EL (cell line): ENCODE measurements around the gene PROSER3.

Source experiments
- DNase-seq: peaks from one replicate; pipeline ENCODE4 v3.0.0-alpha.2; 2016

Gene PROSER3

DNA sequence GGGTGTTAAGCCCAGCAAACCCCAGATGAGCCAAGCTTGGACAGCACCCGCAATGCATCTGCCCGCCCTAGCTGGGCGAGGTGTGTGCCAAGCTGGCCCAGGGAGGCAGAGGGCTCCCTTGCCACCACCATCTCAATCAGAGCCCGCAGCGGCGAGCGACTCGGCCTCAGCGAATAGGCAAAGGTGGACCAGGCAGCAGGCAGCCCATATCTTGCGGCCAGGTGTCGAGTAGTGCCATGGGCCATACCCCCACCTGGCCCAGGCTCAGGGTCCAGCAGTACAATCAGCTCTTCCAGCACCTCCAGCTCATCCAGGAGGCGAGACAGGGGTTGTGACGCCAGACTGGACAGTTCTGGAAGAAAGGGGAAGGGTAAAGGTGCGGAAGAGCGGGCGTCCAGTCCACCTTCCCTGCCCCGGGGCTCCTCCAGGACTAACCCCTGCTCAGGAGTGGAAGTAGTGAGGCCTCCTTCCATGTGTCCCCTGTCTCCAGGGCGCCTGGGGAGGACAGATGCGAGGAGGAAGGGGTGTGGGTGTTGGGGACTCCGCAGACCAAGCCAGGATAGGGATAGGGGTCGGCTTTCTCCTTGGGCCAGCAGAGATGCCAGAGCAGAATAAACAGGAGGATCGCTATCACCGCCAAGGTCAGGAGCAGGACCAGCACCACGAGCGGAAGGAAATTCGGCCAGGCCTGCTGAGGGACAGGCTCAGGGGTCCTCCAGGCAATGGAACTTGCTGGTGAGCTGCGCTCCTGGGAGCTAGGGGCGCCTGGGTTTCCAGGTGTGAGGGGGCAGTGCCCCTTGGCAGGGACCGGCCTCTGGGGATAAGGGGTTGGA, 18.5 kb upstream of the PROSER3 start:
- no peak for DNase-seq

DNA sequence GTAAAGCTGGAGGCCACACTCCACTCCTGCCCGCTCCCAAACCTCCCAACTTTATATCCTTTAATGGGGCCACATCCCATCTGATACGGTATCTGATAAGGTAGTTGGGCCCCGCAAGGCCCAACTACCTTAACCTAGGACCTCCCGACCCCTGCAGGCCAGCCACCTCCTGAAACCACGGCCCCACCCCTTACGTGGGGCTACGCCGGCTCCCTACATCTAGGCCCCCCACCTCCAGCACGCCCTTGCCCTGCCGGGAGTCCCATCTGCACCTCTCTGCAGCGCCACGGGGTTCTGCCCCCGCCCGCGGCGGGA, 17.9 kb upstream of the PROSER3 start:
- no peak for DNase-seq

GRCh38 chr19:35740423-35741202, 17.4 kb upstream of the PROSER3 start:
- DNase-seq = peak; percentile 98

DNA sequence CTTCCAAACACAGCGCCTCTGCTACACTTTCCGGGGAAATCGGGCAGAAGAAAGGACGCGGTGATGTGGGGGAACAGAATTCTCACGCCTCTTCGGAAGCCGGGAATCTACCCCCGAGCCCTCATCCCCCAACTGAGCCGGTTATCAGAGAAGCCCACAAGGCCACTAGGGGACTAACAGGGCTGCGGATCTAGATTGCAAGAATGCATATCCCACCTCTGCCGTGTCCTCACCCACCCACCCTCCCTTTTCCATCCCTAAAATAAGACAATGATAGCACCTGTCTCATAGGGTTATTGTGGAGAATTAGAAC, 16.8 kb upstream of the PROSER3 start:
- DNase-seq = no peak

GRCh38 chr19:35742121-35742724, 15.8 kb upstream of the PROSER3 start, which contains the start of gene IGFLR1:
Gene IGFLR1 (minus strand): TSS chr19:35742452. CDS start chr19:35741180, 1,272 bp downstream.
- DNase-seq = no peak

- no peak for DNase-seq
Observed at GRCh38 chr19:35743640-35744429, 14.1 kb upstream of the PROSER3 start.

DNA sequence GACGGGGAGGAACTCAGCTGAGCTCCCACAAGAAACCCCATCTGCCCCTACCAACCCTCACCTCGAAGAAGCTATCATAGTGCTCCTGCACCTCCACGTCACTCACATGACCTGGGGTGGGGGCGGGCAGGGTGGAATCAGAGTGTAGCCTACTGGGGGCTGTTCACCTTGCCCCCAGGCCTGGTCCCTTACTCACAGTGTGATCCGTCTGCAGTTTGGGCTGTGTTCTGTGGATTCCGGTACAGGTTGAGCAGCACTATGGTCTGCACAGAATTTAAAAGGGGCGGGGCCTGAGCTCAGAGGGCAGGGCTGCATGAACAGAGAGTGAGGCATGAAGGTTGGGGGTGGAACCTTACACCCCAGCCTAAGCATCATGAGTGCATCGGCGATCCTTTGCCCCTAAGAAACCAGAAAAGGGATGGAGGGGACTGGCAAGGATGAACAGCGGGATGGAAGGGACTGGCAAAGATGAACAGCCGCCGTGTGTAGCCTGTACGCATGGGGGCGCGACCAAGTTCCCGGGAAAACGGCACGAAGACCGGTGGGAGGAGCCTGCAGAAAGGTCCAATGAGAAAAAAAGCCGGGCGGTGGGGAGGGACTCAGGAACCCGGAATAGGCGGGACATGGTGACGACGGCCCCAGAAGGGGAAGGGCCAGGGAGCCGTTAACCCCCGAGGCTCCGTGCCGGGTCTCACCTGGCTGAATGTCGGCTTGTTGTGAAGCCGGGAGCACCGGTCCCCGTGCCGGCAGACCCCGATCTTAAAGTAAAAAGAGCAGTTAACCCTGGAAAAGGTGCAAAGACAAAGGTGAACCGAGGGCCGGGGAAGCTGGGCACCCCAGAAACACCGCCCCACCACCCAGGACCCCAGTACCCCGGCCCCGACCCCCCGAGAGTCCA, 13.3 kb upstream of the PROSER3 start:
- DNase-seq = peak; percentile 97

DNA sequence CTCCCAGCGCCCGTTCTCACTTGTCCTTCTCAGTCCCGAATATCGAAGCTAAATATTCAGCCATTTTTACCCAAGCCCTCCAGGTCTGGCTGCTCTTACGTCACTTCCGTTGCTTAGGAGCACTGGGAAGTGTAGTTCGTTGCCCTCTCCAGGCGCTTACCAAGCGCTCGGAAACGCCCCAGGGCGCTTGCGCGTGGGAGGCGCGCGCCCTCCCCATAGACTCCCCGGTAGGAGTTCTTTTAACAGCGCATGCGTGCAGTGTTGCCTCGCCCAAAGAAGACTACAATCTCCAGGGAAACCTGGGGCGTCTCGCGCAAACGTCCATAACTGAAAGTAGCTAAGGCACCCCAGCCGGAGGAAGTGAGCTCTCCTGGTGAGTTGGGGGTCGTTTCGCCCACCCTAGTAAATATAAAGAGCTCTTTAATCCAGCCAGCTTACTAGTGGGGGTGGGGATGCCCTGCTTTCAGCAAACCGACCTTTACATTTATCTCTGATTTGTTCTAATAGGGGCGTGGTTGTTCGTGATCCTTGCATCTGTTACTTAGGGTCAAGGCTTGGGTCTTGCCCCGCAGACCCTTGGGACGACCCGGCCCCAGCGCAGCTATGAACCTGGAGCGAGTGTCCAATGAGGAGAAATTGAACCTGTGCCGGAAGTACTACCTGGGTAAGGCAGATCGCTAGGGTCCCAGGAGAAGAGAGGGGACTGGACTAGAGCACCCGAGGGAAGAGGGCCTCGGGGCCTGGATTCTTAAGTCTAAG, 12.5 kb upstream of the PROSER3 start, which contains the start of the genes PSENEN and U2AF1L4:
PSENEN (plus strand) TSS at position 324 of the 759 bp plus-strand sequence; CDS start at position 604, 280 bp downstream.
U2AF1L4 (minus strand) TSS at position 91 of the 759 bp plus-strand sequence; CDS start at position 64, 27 bp downstream.
- DNase-seq = peak; percentile 99

DNA sequence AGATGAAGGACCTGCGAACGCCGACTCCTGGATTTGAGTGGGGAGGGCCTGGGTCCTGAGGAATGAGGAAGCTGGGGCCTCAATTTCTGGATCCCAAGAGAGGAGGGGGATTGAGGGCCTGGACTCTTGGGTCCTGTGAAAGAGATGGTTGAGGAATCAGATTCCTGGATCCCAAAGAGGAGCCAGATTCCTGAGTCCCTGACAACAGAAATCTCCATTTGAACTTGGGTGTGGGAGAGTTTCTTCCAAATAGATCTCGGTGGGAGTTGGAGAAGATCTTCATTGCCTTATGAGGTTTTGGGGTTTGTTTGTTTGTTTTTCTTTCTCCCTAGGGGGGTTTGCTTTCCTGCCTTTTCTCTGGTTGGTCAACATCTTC, 11.9 kb upstream of the PROSER3 start:
- DNase-seq = no peak

DNA sequence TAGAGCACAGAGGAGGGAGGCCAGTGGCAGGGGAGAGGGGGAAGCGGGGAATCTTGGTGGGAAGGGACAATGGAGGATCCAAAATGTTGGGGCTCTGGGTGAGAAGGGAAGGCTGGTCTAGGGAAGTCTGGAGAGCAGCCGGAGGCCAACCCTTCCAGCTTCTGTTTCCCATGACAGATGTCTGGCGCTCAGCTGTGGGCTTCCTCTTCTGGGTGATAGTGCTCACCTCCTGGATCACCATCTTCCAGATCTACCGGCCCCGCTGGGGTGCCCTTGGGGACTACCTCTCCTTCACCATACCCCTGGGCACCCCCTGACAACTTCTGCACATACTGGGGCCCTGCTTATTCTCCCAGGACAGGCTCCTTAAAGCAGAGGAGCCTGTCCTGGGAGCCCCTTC, 11.4 kb upstream of the PROSER3 start:
- no peak for DNase-seq

DNA sequence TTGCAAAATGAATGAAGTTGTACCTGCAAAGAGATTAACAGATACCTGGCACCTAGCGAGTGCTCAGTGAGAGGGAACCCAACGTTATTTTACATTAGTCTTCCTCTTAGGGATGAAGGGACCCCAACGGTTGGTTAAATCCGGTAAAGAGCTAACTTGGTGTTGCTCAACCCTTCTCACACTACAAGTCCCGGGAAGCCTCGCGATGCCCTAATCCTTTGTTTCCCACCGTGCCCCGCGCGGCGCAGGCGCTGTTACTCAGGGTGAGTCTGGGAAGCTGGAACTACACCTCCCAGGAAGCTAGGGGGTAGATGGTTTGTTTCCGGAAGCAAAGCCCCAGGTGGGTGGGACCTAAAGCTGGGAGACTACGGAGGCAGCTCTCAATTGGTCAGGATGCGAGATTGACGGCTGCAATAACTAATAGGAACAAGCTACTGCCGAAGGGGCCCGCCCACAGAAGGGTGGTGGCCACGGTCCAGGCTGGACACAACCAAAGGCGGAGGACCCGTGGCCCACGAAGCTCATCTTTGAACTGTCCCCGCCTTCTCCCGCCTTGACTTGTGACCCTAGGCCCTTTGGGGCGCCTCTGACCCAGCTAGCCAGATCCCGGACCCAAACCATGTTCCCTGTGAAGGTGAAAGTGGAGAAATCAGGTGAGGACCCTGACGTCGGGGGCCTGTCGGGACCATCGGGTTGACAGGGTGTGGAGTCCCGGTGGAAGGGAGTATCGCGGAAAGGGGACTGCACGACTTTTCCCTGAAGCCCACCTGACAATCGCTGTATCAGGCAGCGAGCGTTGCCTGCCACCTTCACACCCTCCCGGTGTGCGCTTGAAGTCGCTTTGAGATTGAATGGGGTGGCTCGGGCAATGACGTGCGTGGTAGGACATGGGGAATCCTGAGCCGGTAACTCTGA, 9.6 kb upstream of the PROSER3 start, which contains the start of gene LIN37:
LIN37 (plus strand) TSS at position 471 of the 915 bp plus-strand sequence; CDS start at position 620, 149 bp downstream.
- peak; percentile 99 for DNase-seq

DNA sequence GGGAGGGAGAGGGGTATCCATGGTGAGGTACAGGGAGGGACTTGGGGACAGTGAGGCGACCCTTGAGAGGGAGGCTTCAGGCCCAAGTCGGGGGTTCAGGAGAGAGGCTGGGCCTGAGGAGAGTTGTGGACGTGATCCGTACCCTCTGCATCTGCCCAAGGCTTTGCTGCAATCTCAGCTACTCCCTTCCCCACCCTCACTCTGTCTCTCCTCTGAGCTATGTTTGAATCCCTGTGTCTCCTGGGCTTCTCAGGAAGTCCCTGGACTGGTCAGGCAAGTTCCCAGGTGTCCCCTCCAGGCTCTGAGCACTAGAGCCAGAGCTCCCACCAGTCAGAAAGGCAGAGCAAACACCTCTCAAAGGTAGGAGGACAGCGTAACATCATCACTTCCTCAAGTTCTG, 7.8 kb upstream of the PROSER3 start:
- no peak for DNase-seq

DNA sequence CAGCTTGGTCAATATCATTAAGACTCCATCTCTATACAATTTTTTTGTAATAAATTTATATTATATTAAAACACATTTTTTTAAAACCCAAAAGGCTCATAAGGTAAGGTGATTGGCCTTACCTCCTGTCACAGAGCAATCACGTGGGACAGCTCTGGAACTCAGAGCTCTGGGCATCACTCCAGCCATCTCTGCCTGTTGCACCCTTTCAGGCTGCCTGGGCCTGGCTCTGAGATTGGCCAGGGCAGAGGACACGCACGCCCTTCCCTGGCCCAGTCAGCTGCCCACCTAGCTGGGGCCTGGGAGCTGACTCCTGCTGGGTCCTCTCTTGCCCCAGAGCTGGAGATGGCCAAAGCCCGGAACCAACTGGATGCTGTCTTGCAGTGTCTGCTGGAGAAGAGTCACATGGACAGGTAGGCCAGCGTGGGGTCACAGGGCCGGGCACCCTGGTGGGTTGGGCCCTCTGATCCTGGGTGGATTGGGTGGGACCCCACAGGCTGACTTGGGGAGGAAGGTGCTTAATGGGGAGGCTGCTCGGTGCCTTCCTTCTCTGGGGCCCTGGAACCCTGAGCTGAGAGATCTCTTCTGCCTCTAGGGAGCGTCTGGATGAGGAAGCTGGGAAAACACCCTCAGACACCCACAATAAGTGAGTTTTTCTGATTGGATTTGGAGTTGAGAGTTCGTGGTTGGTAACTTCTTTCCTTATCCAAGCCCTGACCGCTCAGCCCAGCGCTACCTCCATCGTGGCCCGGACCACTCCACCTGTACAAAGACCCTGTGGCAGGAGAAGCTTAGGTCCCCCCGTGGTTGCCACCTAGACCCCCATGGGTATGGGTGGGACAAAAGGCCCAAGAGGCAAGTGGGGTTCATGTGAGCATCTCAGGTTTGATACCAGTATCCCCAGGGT, 5.9 kb upstream of the PROSER3 start:
- DNase-seq = no peak

GRCh38 chr19:35752746-35753350, 5.1 kb upstream of the PROSER3 start:
- DNase-seq = no peak

DNA sequence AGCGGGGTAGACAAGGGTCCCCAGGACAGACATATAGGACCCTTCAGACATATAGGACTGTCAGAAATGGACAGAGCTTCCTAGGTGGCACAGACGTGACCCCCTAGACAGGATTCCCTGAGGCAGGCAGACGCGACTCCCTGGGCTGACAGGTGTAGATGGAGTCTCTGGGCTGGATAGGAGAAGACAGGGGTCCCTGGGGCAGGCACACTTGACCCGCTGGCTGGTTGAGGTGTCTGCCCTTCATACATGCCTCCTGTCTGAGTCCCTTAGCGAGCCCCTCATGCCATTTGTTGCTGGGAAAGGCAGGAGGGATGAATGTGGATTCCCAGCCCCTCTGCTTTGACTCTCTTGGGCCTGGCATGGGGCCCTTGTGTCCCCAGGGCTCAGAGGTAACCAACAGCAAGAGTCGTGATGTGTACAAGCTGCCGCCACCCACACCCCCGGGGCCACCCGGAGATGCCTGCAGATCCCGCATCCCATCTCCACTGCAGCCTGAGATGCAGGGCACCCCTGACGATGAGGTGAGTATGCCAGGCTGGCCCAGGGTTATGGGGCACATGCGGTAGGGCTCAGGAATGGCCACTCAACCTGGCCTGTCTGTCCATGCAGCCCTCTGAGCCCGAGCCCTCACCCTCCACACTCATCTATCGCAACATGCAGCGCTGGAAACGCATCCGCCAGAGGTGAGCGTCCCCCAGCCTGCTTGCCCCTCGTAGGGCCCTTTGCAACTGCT, 4.2 kb upstream of the PROSER3 start:
- DNase-seq = no peak

- DNase-seq = no peak
Observed at GRCh38 chr19:35754370-35755130, 3.4 kb upstream of the PROSER3 start.

GRCh38 chr19:35755131-35755549, 2.8 kb upstream of the PROSER3 start:
- no peak for DNase-seq
